H1 (cell line): ENCODE measurements around the gene UBE2I.

Experiments
- BCL11A ChIP-seq, 2 experiments: IDR thresholded peaks; one replicate each; pipeline ENCODE4 v1.6.1; 2011; ENCODE audit warnings: low read depth in 2 of 2, low read length in 2 of 2, mild to moderate bottlenecking in 2 of 2
- EZH2 ChIP-seq: fragments of 200-600 bp; sonication (generic); IDR thresholded peaks from 2 replicates; pipeline ENCODE4 v1.7.1; 2012; ENCODE audit warnings: low read depth, mild to moderate bottlenecking, moderate library complexity, low read length, inconsistent platforms; ENCODE audit not compliant: severe bottlenecking
- POLR2A ChIP-seq, 2 experiments: IDR thresholded peaks; 1 replicate in 1 of 2; 2 replicates in 1 of 2; pipeline ENCODE4 v1.6.1; 2011; ENCODE audit warnings: low read depth in 2 of 2, low read length in 2 of 2, mild to moderate bottlenecking in 2 of 2; ENCODE audit errors: control extremely low read depth in 1 of 2
- RAD21 ChIP-seq, 2 experiments: IDR thresholded peaks in 1 of 2; conservative IDR thresholded peaks in 1 of 2; 2 replicates each; pipeline ENCODE4 v1.6.1; 2011; ENCODE audit warnings: low read depth in 2 of 2, low read length in 2 of 2, improper control_type of control experiment in 1 of 2, inconsistent platforms in 1 of 2, mild to moderate bottlenecking in 1 of 2, moderate library complexity in 1 of 2
- TBP ChIP-seq: IDR thresholded peaks from 2 replicates; pipeline ENCODE4 v1.6.1; 2011; ENCODE audit warnings: low read depth, low read length, improper control_type of control experiment
- ZNF274 ChIP-seq: IDR thresholded peaks from 2 replicates; pipeline ENCODE4 v1.7.0; 2012; ENCODE audit warnings: low read length, borderline replicate concordance; ENCODE audit errors: extremely low read depth
- TF ChIP-seq, protein P1 (sequence below): IDR thresholded peaks from 2 replicates; pipeline ENCODE4 v1.6.1; 2012; ENCODE audit warnings: low read length, inconsistent platforms
- TF ChIP-seq, protein P2 (sequence below), 3 experiments: IDR thresholded peaks; 1 replicate in 2 of 3; 2 replicates in 1 of 3; pipeline versions ENCODE4 v1.5.1 to v1.6.1; 2011; ENCODE audit warnings: low read length in 3 of 3, mild to moderate bottlenecking in 3 of 3, inconsistent platforms in 2 of 3, low read depth in 1 of 3, moderate library complexity in 1 of 3; ENCODE audit not compliant: insufficient read depth in 1 of 3; ENCODE audit errors: control extremely low read depth in 1 of 3
- TF ChIP-seq, protein P3 (sequence below): IDR thresholded peaks from 2 replicates; pipeline ENCODE4 v1.6.1; 2012; ENCODE audit warnings: inconsistent platforms

DNA sequence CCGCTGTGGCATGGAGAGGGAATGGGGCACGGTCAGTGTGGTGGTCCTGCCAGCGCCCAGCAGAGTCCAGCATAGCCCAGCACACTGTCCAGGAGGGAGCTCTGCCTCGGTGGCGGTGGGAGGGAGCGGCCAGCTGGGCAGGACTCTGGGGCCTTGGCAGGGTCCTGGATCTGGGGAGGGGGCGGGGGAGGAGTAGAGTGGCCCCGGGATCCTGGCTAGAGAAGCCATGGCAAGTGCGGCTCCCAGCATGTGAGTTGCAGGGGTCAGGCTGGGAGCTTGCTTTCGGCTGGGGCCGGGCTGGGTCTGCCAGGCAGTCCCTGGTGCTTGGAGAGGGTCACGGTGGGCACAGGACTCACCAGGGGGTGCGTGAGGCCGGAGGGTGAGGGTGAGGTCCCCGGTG, 46.2 kb downstream of the UBE2I start:
- TF ChIP-seq, protein P1, sequence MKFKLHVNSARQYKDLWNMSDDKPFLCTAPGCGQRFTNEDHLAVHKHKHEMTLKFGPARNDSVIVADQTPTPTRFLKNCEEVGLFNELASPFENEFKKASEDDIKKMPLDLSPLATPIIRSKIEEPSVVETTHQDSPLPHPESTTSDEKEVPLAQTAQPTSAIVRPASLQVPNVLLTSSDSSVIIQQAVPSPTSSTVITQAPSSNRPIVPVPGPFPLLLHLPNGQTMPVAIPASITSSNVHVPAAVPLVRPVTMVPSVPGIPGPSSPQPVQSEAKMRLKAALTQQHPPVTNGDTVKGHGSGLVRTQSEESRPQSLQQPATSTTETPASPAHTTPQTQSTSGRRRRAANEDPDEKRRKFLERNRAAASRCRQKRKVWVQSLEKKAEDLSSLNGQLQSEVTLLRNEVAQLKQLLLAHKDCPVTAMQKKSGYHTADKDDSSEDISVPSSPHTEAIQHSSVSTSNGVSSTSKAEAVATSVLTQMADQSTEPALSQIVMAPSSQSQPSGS, result no peak
- TF ChIP-seq POLR2A (IDR thresholded peaks at IDR 0.05; ENCODE audit: control extremely low read depth in 1 of 2, low read depth in 2 of 2, low read length in 2 of 2), result no peak
- TF ChIP-seq, protein P2, sequence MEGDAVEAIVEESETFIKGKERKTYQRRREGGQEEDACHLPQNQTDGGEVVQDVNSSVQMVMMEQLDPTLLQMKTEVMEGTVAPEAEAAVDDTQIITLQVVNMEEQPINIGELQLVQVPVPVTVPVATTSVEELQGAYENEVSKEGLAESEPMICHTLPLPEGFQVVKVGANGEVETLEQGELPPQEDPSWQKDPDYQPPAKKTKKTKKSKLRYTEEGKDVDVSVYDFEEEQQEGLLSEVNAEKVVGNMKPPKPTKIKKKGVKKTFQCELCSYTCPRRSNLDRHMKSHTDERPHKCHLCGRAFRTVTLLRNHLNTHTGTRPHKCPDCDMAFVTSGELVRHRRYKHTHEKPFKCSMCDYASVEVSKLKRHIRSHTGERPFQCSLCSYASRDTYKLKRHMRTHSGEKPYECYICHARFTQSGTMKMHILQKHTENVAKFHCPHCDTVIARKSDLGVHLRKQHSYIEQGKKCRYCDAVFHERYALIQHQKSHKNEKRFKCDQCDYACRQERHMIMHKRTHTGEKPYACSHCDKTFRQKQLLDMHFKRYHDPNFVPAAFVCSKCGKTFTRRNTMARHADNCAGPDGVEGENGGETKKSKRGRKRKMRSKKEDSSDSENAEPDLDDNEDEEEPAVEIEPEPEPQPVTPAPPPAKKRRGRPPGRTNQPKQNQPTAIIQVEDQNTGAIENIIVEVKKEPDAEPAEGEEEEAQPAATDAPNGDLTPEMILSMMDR (IDR thresholded peaks at IDR 0.05; ENCODE audit: control extremely low read depth in 1 of 3, insufficient read depth in 1 of 3, low read depth in 1 of 3, low read length in 3 of 3), result no peak
- TF ChIP-seq, protein P3, sequence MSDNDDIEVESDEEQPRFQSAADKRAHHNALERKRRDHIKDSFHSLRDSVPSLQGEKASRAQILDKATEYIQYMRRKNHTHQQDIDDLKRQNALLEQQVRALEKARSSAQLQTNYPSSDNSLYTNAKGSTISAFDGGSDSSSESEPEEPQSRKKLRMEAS, result no peak
- TF ChIP-seq TBP, result no peak
- no peak for TF ChIP-seq EZH2
- TF ChIP-seq BCL11A (IDR thresholded peaks at IDR 0.05; ENCODE audit: low read depth in 2 of 2, low read length in 2 of 2), result no peak
- TF ChIP-seq RAD21 (IDR thresholded peaks at IDR 0.05 in 1 of 2, conservative IDR thresholded peaks at IDR 0.05 in 1 of 2; ENCODE audit: low read depth in 2 of 2, low read length in 2 of 2), result no peak
- TF ChIP-seq ZNF274, result no peak
